ENCODE results near the gene FAM163B.

GRCh38 chr9:133608889-133609288, 300 bp downstream of the FAM163B start:
- TF ChIP-seq POLR2A (IDR thresholded peaks at IDR 0.05; ENCODE audit: control extremely low read depth in 1 of 2, low read depth in 2 of 2, low read length in 2 of 2) = no peak
- TF ChIP-seq POLR2AphosphoS5 (IDR thresholded peaks at IDR 0.05; ENCODE audit: low read depth, low read length) = no peak
- peak; percentile 27 for TF ChIP-seq EZH2 (IDR thresholded peaks at IDR 0.05; ENCODE audit: low read depth, low read length, severe bottlenecking)
- TF ChIP-seq, protein P1, sequence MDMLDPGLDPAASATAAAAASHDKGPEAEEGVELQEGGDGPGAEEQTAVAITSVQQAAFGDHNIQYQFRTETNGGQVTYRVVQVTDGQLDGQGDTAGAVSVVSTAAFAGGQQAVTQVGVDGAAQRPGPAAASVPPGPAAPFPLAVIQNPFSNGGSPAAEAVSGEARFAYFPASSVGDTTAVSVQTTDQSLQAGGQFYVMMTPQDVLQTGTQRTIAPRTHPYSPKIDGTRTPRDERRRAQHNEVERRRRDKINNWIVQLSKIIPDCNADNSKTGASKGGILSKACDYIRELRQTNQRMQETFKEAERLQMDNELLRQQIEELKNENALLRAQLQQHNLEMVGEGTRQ (IDR thresholded peaks at IDR 0.05; ENCODE audit: low read length) = peak; percentile 52; the same call in 1 of the 2 replicates
- no peak for TF ChIP-seq GABPA (IDR thresholded peaks at IDR 0.05; ENCODE audit: borderline replicate concordance, insufficient read depth, low read length)
- TF ChIP-seq CTCF (IDR thresholded peaks at IDR 0.05; ENCODE audit: control extremely low read depth in 1 of 3, insufficient read depth in 1 of 3, low read depth in 1 of 3, low read length in 3 of 3) = no peak
- TF ChIP-seq HDAC2 (IDR thresholded peaks at IDR 0.05; ENCODE audit: borderline replicate concordance in 1 of 2, low read depth in 2 of 2, low read length in 2 of 2) = no peak
- TF ChIP-seq CREB1 (IDR thresholded peaks at IDR 0.05) = no peak

Data from H1 (cell line).